KMS-11 (cell line): ENCODE results near the gene ASCC1.
"Not testable (repeated sequence)": the region's sequence is repeated elsewhere in the genome, so short reads cannot be mapped to it uniquely, and the experiment has no call there.

Experiments used
- H2AFZ ChIP-seq: fragments of 200-600 bp; sonication (generic); 2 replicates; pipeline ENCODE4 v1.6.1; 2016; ENCODE audit warnings: antibody characterized with exemption, mixed run types, low read depth
- H3K27ac ChIP-seq: fragments of 200-600 bp; sonication (generic); 2 replicates; pipeline ENCODE4 v1.6.1; 2016; ENCODE audit warnings: mild to moderate bottlenecking, mixed run types
- H3K27me3 ChIP-seq: fragments of 200-600 bp; sonication (generic); 2 replicates; pipeline ENCODE4 v1.6.1; 2017; ENCODE audit warnings: mild to moderate bottlenecking, low read depth, mixed run types, moderate library complexity; ENCODE audit not compliant: insufficient read depth
- H3K36me3 ChIP-seq: fragments of 200-600 bp; sonication (generic); 2 replicates; pipeline ENCODE4 v1.6.1; 2017; ENCODE audit warnings: mild to moderate bottlenecking, mixed run types; ENCODE audit not compliant: insufficient read depth
- H3K4me1 ChIP-seq: fragments of 200-600 bp; sonication (generic); 2 replicates; pipeline ENCODE4 v1.6.1; 2016; ENCODE audit warnings: mild to moderate bottlenecking, low read depth, mixed run types; ENCODE audit not compliant: poor library complexity, severe bottlenecking
- H3K4me2 ChIP-seq: fragments of 200-600 bp; sonication (generic); 2 replicates; pipeline ENCODE4 v1.7.0; 2016; ENCODE audit warnings: mild to moderate bottlenecking, mixed run types
- H3K4me3 ChIP-seq: fragments of 200-600 bp; sonication (generic); IDR thresholded peaks from 2 replicates; pipeline ENCODE4 v1.6.1; 2017; ENCODE audit warnings: low read depth, low read length, mixed read lengths; ENCODE audit not compliant: insufficient read depth
- H3K79me2 ChIP-seq: fragments of 200-600 bp; sonication (generic); 2 replicates; pipeline ENCODE4 v1.6.1; 2016; ENCODE audit warnings: low read depth, mixed run types; ENCODE audit not compliant: insufficient read depth
- H3K9ac ChIP-seq: fragments of 200-600 bp; sonication (generic); 2 replicates; pipeline ENCODE4 v1.6.1; 2016; ENCODE audit warnings: mild to moderate bottlenecking, mixed run types
- H4K20me1 ChIP-seq: fragments of 200-600 bp; sonication (generic); 2 replicates; pipeline ENCODE4 v1.6.1; 2016; ENCODE audit warnings: mild to moderate bottlenecking, mixed run types; ENCODE audit not compliant: insufficient read depth
- TF ChIP-seq, protein P1 (sequence below): fragments of 200-600 bp; sonication (generic); conservative IDR thresholded peaks from 2 replicates; pipeline ENCODE4 v1.6.1; 2017; ENCODE audit warnings: low read depth, mild to moderate bottlenecking, antibody characterized with exemption, low read length, moderate library complexity, mixed read lengths

ASCC1 gene

DNA sequence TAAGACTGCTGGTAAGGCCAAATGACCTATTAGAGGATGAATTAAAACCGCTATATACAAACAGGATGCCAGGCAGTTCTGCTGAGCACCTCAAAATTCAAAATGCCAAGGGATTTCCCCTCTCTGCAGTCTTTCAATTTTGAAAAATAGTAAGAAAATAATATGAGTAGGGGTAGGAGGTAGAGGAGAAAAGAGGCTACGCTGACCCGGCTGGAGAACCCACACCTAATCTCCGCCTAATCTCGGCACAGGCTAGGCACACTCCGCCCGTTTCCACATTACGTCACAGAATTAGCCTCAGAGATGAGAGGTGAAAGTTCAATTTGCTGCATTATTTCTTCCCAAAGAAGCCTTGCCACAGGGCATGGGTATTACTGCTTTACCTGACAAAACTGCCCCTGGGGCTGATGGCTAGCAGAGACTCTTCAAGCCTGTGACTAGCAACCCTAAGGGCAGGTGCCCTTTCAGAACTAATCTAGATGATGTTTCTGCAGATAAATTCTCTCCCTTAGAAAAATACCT, 106.4 kb downstream of the ASCC1 start:
- Histone ChIP-seq H3K9ac (no peak overlapping the region), H4K20me1 (no peaks in the 10 kb centered on the region), H3K4me3 (no peak overlapping the region), H3K27ac (no peak overlapping the region), H3K27me3 (no peaks in the 10 kb centered on the region), H2AFZ (no peak overlapping the region), H3K36me3 (no peaks in the 10 kb centered on the region), H3K4me2 (no peak overlapping the region), H3K4me1 (peaks cover 7% of the 10 kb centered on the region), H3K79me2 (no peaks in the 10 kb centered on the region)
- TF ChIP-seq, protein P1, sequence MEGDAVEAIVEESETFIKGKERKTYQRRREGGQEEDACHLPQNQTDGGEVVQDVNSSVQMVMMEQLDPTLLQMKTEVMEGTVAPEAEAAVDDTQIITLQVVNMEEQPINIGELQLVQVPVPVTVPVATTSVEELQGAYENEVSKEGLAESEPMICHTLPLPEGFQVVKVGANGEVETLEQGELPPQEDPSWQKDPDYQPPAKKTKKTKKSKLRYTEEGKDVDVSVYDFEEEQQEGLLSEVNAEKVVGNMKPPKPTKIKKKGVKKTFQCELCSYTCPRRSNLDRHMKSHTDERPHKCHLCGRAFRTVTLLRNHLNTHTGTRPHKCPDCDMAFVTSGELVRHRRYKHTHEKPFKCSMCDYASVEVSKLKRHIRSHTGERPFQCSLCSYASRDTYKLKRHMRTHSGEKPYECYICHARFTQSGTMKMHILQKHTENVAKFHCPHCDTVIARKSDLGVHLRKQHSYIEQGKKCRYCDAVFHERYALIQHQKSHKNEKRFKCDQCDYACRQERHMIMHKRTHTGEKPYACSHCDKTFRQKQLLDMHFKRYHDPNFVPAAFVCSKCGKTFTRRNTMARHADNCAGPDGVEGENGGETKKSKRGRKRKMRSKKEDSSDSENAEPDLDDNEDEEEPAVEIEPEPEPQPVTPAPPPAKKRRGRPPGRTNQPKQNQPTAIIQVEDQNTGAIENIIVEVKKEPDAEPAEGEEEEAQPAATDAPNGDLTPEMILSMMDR, result no peak

DNA sequence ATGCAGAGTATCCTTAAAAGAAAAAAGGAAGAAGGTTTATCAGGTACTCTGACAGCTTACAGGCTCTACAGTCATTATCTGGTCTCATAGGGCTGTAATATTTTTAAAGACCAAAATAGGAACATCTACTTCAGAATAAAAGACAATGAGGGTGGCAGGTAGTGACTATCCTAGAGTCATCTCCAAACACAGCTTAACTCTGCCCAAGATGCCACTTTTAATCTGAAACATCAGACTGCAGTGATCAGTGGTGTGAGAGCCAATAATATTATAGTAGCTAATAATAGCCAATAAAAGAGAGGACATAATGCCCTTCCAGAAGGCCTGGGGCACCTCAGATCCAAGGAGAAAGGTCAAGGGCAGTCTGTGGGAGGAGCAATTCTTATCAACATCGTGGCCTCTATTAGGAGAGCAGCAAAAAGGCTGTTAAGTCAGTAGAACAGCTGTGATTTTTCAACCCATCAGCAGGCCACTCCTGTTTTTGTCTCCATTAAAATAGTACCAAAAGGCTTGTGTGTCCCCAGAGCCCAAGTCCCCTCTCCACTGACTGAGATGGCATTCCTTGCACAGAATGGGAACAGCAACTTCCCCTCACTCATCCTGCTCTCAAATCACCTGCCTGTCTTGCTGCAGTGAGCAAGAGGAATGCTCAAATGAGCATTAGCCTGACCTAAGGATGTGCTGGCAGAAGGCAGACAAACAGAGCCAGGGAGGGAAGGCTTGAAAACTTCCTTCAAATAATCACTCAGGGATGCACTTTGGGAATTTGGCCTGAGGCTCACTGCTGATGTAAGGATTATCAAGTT, 107.0 kb downstream of the ASCC1 start:
- Histone ChIP-seq H3K9ac (no peak overlapping the region), H3K4me3 (no peak overlapping the region), H3K4me2 (no peak overlapping the region), H2AFZ (no peak overlapping the region), H3K27me3 (no peaks in the 10 kb centered on the region), H3K4me1 (peaks cover 7% of the 10 kb centered on the region), H3K27ac (no peak overlapping the region), H3K79me2 (no peaks in the 10 kb centered on the region), H3K36me3 (no peaks in the 10 kb centered on the region), H4K20me1 (no peaks in the 10 kb centered on the region)
- TF ChIP-seq, protein P1, result no peak

DNA sequence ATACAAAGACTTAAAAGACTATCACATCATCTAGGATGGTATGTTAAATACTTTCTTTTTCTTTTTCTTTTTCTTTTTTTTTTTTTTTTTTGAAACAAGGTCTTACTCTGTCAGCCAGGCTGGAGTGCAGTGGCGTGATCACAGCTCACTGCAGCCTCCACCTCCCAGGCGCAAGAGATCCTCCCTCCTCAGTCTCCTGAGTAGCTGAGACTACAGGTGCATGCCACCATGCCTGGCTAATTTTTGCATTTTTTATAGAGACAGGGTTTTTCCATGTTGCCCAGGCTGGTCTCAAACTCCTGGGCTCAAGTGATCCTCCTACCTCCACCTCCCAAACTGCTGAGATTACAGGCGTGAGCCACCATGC, 108.1 kb downstream of the ASCC1 start:
- H3K27ac ChIP-seq, H3K79me2 ChIP-seq, H3K27me3 ChIP-seq, H3K4me3 ChIP-seq, H2AFZ ChIP-seq, H3K4me2 ChIP-seq, H4K20me1 ChIP-seq, H3K4me1 ChIP-seq, H3K36me3 ChIP-seq, H3K9ac ChIP-seq: not testable (repeated sequence)

DNA sequence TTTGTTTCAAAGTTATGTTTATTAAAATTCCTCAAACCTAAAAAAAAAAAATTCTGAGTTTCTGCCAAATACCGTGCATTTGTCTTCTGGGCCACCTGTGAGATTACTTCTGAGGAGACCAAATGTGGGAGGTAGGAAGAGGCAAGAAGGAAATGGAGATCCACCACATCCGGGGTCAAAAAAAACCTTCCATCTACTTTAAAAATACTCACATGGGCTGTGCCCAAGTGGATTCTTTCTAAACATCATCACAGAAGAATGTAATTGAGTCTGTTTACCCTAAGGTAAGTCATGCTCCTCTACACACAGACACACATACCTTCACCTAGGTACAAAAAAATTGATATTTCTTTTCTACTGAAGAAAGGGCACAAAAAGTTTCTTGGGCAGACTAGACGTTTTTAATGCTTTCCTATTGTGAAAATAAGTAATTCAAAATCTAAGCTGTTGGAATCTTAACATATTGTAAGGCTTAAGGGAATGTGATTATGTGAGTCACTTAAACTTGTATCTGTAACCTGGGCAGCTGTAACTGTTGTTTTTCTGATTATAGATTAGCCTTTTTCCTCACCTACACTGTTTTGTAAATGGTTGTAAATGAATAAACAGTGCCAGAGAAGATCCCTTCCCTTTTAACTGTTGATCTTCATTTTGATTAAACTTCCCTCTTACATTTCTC, 108.6 kb downstream of the ASCC1 start:
- H4K20me1 ChIP-seq, result no peaks in the 10 kb centered on the region
- H3K4me2 ChIP-seq, result no peak overlapping the region
- TF ChIP-seq, protein P1, result no peak
- H3K36me3 ChIP-seq, result no peaks in the 10 kb centered on the region
- no peak overlapping the region for H2AFZ ChIP-seq
- no peak overlapping the region for H3K9ac ChIP-seq
- no peaks in the 10 kb centered on the region for H3K79me2 ChIP-seq
- peaks cover 7% of the 10 kb centered on the region for H3K4me1 ChIP-seq
- H3K27ac ChIP-seq, result no peak overlapping the region
- no peak overlapping the region for H3K4me3 ChIP-seq
- H3K27me3 ChIP-seq, result no peaks in the 10 kb centered on the region

DNA sequence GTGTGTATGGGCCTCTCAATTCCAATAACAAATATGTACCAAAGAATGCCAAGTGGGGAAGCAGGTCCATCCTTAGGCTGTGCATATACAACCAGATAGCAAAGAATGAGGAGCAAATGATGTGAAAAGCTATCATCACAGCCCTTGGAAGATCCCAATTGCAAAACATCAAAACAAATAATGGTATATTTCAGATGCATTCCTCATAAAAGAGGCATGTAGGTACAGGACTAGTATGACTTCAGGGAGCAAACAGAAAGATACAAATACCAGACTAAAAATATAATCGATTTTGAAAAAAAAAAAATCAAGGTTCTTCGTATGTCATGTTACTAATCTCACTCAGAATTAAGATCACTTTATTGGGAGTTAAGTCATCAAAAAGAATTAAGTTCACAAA, 109.2 kb downstream of the ASCC1 start:
- Histone ChIP-seq H3K9ac (no peak overlapping the region), H3K4me1 (peaks cover 7% of the 10 kb centered on the region), H3K36me3 (no peaks in the 10 kb centered on the region), H3K27ac (no peak overlapping the region), H4K20me1 (no peaks in the 10 kb centered on the region), H3K27me3 (no peaks in the 10 kb centered on the region), H3K4me2 (no peak overlapping the region), H3K79me2 (no peaks in the 10 kb centered on the region), H2AFZ (no peak overlapping the region), H3K4me3 (no peak overlapping the region)
- TF ChIP-seq, protein P1, result no peak
